SU-DHL-6 (cell line): ENCODE results near the gene PVALEF.

Source experiments
- H2AFZ ChIP-seq: fragments of 200-600 bp; sonication (generic); 2 replicates; pipeline ENCODE4 v1.6.1; 2014; ENCODE audit warnings: low read depth, mild to moderate bottlenecking, moderate library complexity, mixed read lengths, antibody characterized with exemption, low read length; ENCODE audit not compliant: severe bottlenecking
- H3F3A ChIP-seq: fragments of 200-600 bp; shearing (Covaris generic); 2 replicates; pipeline ENCODE4 v1.6.0; 2016; ENCODE audit warnings: antibody characterized with exemption, mild to moderate bottlenecking; ENCODE audit not compliant: insufficient read depth
- H3K27ac ChIP-seq: fragments of 200-600 bp; sonication (generic); 2 replicates; pipeline ENCODE4 v1.5.1; 2016; ENCODE audit warnings: low read depth, mild to moderate bottlenecking, low read length, moderate library complexity, mixed read lengths
- H3K27me3 ChIP-seq: fragments of 200-600 bp; sonication (generic), shearing (Covaris generic); 2 replicates; pipeline ENCODE4 v1.6.0; 2014; ENCODE audit warnings: mild to moderate bottlenecking, low read length
- H3K36me3 ChIP-seq: fragments of 200-600 bp; sonication (generic); 2 replicates; pipeline ENCODE4 v1.6.1; 2014; ENCODE audit warnings: mild to moderate bottlenecking, low read length, mixed read lengths
- H3K4me2 ChIP-seq: fragments of 300-600, 200-600 bp; shearing (Covaris generic), sonication (generic); 2 replicates; pipeline ENCODE4 v1.6.0; 2014; ENCODE audit warnings: low read length, low read depth, mild to moderate bottlenecking; ENCODE audit not compliant: poor library complexity, severe bottlenecking
- H3K4me3 ChIP-seq: fragments of 200-600 bp; sonication (generic); 2 replicates; pipeline ENCODE4 v1.5.1; 2014; ENCODE audit warnings: antibody characterized with exemption, low read length, mild to moderate bottlenecking, mixed read lengths; ENCODE audit not compliant: insufficient read depth, poor library complexity, severe bottlenecking
- H3K79me2 ChIP-seq: fragments of 200-600 bp; sonication (generic); 2 replicates; pipeline ENCODE4 v1.6.1; 2014; ENCODE audit warnings: mild to moderate bottlenecking, low read length, moderate library complexity; ENCODE audit not compliant: insufficient read depth
- H3K9ac ChIP-seq: fragments of 200-600 bp; sonication (generic); 2 replicates; pipeline ENCODE4 v1.7.0; 2014; ENCODE audit warnings: mild to moderate bottlenecking, low read length
- H3K9me2 ChIP-seq: fragments of 200-600 bp; sonication (generic); replicated peaks from 2 replicates; pipeline ENCODE4 v1.6.1; 2014; ENCODE audit warnings: low read length; ENCODE audit not compliant: insufficient read depth
- H3K9me3 ChIP-seq: fragments of 200-600 bp; sonication (generic); 2 replicates; pipeline ENCODE4 v1.6.1; 2014; ENCODE audit warnings: low read length, mixed read lengths; ENCODE audit not compliant: insufficient read depth
- H4K20me1 ChIP-seq: fragments of 200-600 bp; sonication (generic); 2 replicates; pipeline ENCODE4 v1.6.1; 2014; ENCODE audit warnings: low read depth, mild to moderate bottlenecking, antibody characterized with exemption, low read length, moderate library complexity, mixed read lengths
- CTCF ChIP-seq: fragments of 200-600 bp; sonication (generic); IDR thresholded peaks from one replicate; pipeline ENCODE4 v1.5.1; 2017; ENCODE audit warnings: antibody characterized with exemption, mild to moderate bottlenecking, low read length, moderate library complexity; ENCODE audit not compliant: insufficient read depth, poor library complexity, severe bottlenecking
- EZH2phosphoT487 ChIP-seq: fragments of 200-600 bp; sonication (generic), shearing (Covaris generic); conservative IDR thresholded peaks from 2 replicates; pipeline ENCODE4 v1.6.1; 2018; ENCODE audit warnings: mild to moderate bottlenecking, antibody characterized with exemption, low read length, moderate library complexity, mixed read lengths

Gene PVALEF

GRCh38 chr17:81210466-81210865 lies 45.2 kb downstream of the PVALEF start:
- Histone ChIP-seq H4K20me1 (no peaks in the 10 kb centered on the region), H2AFZ (no peak overlapping the region), H3K4me2 (no peak overlapping the region), H3F3A (no peaks in the 10 kb centered on the region), H3K27me3 (no peaks in the 10 kb centered on the region), H3K4me3 (no peak overlapping the region), H3K27ac (no peak overlapping the region), H3K9me2 (no peaks in the 10 kb centered on the region), H3K36me3 (no peaks in the 10 kb centered on the region), H3K9me3 (no peaks in the 10 kb centered on the region), H3K79me2 (no peaks in the 10 kb centered on the region), H3K9ac (no peak overlapping the region)
- TF ChIP-seq EZH2phosphoT487 (no peak), CTCF (no peak)

GRCh38 chr17:81210868-81211267 lies 45.6 kb downstream of the PVALEF start:
- Histone ChIP-seq H3K9me3 (no peaks in the 10 kb centered on the region), H3K9ac (no peak overlapping the region), H3K9me2 (no peaks in the 10 kb centered on the region), H3K27ac (no peak overlapping the region), H3K79me2 (no peaks in the 10 kb centered on the region), H4K20me1 (no peaks in the 10 kb centered on the region), H3K27me3 (no peaks in the 10 kb centered on the region), H3K4me3 (no peak overlapping the region), H3K4me2 (no peak overlapping the region), H2AFZ (no peak overlapping the region), H3F3A (no peaks in the 10 kb centered on the region), H3K36me3 (no peaks in the 10 kb centered on the region)
- no peak for TF ChIP-seq EZH2phosphoT487
- no peak for TF ChIP-seq CTCF

- Histone ChIP-seq H3K9me2 (no peaks in the 10 kb centered on the region), H3F3A (no peaks in the 10 kb centered on the region), H3K4me2 (no peak overlapping the region), H3K27me3 (no peaks in the 10 kb centered on the region), H2AFZ (no peak overlapping the region), H3K9ac (no peak overlapping the region), H3K36me3 (no peaks in the 10 kb centered on the region), H4K20me1 (no peaks in the 10 kb centered on the region), H3K27ac (no peak overlapping the region), H3K4me3 (no peak overlapping the region), H3K79me2 (no peaks in the 10 kb centered on the region), H3K9me3 (no peaks in the 10 kb centered on the region)
- TF ChIP-seq CTCF = no peak
- TF ChIP-seq EZH2phosphoT487 = no peak
Measured at GRCh38 chr17:81212365-81212764, 47.1 kb downstream of the PVALEF start.
